H54 (cell line): ENCODE measurements around the gene CCN6.
A peak's percentile ranks its signal among the peaks of the same experiment; 100 is the strongest.
"Not testable (repeated sequence)": the region's sequence is repeated elsewhere in the genome, so short reads cannot be mapped to it uniquely, and the experiment has no call there.

ENCODE experiments used
- DNase-seq: peaks from one replicate; pipeline ENCODE4 v3.0.0; 2011; ENCODE audit warnings: low spot score, mixed read lengths; ENCODE audit not compliant: insufficient read length
- FAIRE-seq: peaks from 3 replicates; lab custom pipeline; 2011; peaks lifted over from hg19 to GRCh38; lab: Jason Lieb, UNC
- POLR2A ChIP-seq: IDR thresholded peaks from 2 replicates; pipeline ENCODE4 v1.6.1; 2011; ENCODE audit warnings: low read depth, mild to moderate bottlenecking, low read length

The CCN6 gene

GRCh38 chr6:112049996-112050395 is 3.9 kb upstream of the CCN6 start:
- no peak for TF ChIP-seq POLR2A
- FAIRE-seq (no peak), DNase-seq (no peak)

DNA sequence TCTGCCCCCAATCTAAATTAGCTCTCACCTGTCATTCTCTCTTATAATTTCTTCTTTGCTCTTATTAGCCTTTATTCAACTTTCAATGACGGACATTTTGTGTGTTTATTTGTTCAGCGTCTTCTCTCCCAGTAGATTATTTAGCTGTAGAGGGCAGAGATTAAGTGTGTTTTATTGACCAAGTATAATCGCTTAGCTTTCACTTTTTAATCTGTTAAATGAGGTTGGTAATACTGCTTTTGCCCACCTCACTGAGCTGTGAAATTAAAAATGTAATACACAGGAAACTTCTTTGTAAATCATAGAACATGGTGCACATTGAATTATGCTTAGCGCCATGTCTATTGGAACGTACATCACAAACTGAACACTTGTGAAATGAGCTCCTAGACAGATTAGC is 3.5 kb upstream of the CCN6 start:
- TF ChIP-seq POLR2A: no peak
- FAIRE-seq (no peak), DNase-seq (no peak)

DNA sequence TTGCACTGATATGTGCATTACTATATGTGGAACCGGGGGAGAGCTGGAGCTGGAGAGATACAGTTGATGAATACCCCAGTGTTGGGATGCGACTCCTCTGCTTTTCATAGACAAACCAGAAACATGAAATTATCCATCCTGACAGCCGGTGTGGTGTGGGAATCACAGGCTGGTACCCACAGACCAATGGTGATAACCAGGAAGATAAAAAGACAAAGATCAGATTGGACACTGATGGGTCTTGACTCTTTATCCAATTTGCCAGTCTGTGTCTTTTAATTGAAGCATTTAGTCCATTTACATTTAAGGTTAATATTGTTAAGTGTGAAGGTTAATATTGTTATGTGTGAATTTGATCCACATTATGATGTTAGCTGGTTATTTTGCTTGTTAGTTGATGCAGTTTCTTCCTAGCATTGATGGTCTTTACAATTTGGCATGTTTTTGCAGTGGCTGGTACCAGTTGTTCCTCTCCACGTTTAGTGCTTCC is 2.6 kb upstream of the CCN6 start:
- not testable (repeated sequence) for FAIRE-seq, DNase-seq

DNA sequence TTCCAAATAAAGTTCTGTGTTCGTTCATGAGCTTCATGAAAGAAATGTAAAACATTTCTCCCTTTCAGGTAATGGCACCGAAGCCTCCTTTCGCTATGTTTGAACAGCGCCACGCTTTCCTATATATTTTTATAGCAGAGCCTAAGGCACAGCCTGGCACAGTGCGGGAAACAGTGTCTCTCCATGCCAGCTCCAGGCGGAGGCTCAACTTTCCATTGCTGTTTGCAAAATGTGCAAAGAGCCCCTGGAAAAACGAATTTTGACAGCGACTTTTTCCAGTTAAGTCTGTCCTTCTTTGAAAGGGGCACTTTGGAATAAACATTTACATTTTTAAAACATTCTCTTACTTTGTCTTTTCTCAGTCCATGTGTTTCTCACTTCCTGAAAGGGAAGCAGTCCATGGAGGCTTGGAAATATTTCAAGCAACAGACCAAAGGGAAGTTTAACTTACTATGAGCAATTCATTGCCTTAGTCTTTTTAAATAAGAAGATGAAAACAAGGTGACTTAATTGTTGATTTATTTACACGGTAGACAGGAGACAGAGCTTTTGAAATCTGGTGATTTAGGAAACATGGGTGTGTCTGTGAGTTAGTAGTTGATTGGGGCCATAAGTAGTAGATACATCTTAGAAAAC is 769 bp downstream of the CCN6 start:
- DNase-seq: no peak
- no peak for FAIRE-seq
- no peak for TF ChIP-seq POLR2A

- TF ChIP-seq POLR2A: no peak
- no peak for DNase-seq
- no peak for FAIRE-seq
These were observed 4.5 kb downstream of the CCN6 start for GRCh38 chr6:112058243-112059032.

- no peak for TF ChIP-seq POLR2A
- FAIRE-seq: no peak
- no peak for DNase-seq
These were observed 7.7 kb downstream of the CCN6 start for GRCh38 chr6:112061605-112062004.

GRCh38 chr6:112062966-112063365 is 9.1 kb downstream of the CCN6 start:
- FAIRE-seq (no peak), DNase-seq (no peak)
- TF ChIP-seq POLR2A: no peak

DNA sequence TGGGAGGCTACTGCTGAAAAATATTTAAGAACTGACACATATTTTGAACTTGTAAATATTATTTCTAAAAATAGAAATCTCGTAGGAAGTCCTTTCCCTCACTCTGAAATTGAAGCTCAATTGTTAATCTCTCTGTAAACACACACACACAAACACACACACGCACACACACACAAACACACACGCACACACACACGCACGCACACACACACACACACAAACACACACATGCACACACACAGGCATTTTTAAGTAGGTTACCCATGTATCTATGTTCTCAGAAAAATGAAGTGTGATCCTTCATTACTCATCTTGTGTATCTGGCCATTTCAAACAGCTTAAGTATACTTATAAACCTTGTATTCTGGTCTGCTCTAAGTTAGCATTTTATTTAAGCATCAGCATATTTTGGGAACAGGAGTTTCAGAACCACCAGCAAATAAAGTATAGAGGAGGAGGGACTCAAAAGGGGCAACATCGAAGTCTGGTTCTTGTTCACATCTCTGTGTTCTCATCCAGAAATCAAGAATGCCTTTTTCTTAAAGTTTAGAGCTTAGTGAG is 11.6 kb downstream of the CCN6 start:
- TF ChIP-seq POLR2A: no peak
- DNase-seq (no peak), FAIRE-seq (no peak)

DNA sequence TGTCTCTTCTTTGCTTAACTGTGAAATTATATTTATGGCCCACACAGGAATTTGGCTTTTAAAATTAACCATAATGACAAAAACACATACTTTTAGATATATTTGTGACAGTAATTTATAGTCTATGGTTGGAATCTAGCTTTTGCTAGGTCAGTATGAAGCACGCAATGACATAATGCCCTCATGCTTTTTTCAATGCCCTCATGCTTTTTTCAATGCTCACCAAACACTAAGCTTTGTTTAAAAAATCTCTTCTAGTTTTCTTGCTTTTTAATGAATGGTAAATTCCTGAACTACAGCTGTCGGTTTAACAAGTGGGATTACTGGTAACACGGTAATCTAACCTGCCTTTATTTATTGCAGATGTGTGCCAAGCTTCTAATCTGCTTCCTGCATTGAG is 12.7 kb downstream of the CCN6 start:
- DNase-seq (no peak), FAIRE-seq (no peak)
- TF ChIP-seq POLR2A: no peak

GRCh38 chr6:112081569-112081968 is 27.7 kb downstream of the CCN6 start:
- TF ChIP-seq POLR2A: no peak
- no peak for FAIRE-seq
- DNase-seq: no peak

- FAIRE-seq (no peak), DNase-seq (no peak)
- no peak for TF ChIP-seq POLR2A
These were observed 31.6 kb downstream of the CCN6 start for GRCh38 chr6:112085286-112086065.

DNA sequence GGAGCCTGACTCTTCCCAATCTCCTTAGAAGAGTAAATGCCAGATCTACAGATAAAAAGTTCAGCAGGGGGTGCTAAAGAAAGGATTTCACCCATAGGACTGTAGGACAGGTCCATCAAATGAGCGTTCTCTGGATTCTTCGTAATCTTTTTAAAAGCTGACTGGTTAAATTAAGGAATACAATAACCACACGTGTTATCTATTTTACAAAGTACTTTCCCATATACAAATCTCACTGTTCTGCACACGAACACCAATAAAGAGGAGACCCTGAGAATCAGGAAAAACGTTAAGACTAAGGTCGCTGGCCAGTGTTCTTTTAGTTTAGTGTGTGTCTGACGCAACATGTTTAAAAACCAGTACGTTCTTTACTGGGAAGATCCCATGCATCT is 32.8 kb downstream of the CCN6 start:
- FAIRE-seq: peak; percentile 48
- no peak for TF ChIP-seq POLR2A
- DNase-seq: no peak

DNA sequence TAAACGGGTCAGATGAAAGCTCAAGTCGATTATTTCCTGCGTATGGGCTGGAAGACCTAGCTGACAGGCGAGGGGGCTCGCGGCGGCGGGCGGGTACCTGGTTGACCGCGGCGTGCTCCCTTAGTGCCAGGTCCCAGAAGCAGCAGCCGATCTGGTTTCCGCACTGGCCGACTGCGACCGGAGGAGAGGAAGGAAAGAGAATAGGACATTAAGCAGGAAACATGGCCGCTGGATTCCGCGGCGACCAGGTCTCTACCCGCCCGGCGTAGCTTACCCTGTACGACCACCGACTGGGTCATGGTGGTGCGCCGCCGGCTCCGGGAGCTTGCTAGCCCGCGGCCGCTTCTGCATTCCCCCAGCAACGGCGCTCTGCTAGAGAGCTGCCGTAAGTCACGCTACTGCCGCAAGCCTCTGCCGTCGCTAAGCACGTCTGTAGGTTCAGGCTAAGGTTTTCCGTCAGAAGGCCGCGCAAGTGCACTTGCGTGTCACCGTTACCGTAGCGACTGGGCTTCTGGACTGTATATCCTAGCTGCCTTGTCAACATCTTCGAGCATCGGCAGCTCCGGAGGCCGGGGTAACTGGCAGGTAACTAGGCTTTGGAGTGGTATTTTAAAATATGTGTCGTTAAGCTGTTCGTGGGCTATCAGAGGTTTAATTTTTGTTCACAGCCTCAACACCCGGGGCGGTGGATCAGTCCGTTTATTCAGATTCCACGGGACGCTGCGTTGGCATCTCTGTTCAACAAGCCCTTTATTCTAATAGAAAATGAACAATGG is 33.4 kb downstream of the CCN6 start, which contains the start of the genes FAM229B and TUBE1:
Gene FAM229B, plus strand, starts transcription at position 456 of the 776 bp plus-strand sequence. CDS start 11,693 bp downstream, outside the sequence.
Gene TUBE1, minus strand, starts transcription at position 347 of the 776 bp plus-strand sequence. Its CDS starts 48 bp downstream, at position 299.
- peak; percentile 97 for FAIRE-seq
- DNase-seq: peak; percentile 45
- peak; percentile 68 for TF ChIP-seq POLR2A
